Peyer's patch (tissue), 4 donors: Measurements from ENCODE around the gene VAMP5.

ENCODE experiments used
- POLR2A ChIP-seq, 2 donors: fragments of 450-650 bp; IDR thresholded peaks; one replicate each; pipeline ENCODE4 v1.5.1; 2017; ENCODE audit warnings: antibody characterized with exemption in 2 of 2, mild to moderate bottlenecking in 2 of 2, moderate library complexity in 2 of 2
- TF ChIP-seq, protein P1 (sequence below), 6 experiments: fragments of 450-650 bp in 4 of 6; fragments of 200-600 bp in 2 of 6; sonication (generic) in 1 of 6; IDR thresholded peaks; one replicate each; pipeline ENCODE4 v1.5.1; 2017 to 2019; ENCODE audit warnings: antibody characterized with exemption in 6 of 6, mild to moderate bottlenecking in 3 of 6, moderate library complexity in 1 of 6

DNA sequence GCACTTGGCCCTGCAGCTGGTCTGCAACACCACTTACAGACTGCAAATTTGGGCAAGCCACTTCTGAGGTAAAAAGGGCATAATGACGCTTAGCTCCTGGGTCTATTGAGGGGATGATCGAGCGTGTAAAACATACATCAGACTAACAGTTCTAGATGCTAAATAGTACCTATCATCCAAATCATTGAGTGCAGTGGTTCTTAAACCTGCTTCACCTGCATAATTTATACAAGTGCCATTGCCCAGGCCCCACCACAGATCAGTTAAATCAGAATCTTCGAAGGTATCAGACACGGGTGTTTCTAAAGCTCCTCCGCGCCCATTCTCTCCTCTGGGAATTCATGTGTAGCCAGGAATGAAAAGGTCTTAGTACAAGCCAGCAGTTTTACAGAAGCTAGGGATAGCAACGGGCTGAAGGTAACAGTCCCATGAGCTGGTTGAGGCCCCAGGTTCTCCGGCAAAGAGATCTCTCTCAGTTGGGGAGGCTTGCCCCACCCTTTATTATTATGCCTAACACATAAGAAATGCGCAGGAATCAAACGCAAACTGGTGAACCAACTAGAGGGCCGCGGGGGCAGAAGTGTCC lies 10.6 kb downstream of the VAMP5 start:
- TF ChIP-seq, protein P1, sequence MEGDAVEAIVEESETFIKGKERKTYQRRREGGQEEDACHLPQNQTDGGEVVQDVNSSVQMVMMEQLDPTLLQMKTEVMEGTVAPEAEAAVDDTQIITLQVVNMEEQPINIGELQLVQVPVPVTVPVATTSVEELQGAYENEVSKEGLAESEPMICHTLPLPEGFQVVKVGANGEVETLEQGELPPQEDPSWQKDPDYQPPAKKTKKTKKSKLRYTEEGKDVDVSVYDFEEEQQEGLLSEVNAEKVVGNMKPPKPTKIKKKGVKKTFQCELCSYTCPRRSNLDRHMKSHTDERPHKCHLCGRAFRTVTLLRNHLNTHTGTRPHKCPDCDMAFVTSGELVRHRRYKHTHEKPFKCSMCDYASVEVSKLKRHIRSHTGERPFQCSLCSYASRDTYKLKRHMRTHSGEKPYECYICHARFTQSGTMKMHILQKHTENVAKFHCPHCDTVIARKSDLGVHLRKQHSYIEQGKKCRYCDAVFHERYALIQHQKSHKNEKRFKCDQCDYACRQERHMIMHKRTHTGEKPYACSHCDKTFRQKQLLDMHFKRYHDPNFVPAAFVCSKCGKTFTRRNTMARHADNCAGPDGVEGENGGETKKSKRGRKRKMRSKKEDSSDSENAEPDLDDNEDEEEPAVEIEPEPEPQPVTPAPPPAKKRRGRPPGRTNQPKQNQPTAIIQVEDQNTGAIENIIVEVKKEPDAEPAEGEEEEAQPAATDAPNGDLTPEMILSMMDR (IDR thresholded peaks at IDR 0.05) = no peak
- no peak for TF ChIP-seq POLR2A (IDR thresholded peaks at IDR 0.05)
